NCI-H1436 treated with DMSO at 0.1 percent for 48 hours (cell line): ENCODE measurements around the gene BAZ2B.
A peak's percentile ranks its signal among the peaks of the same experiment; 100 is the strongest.
"Not testable (repeated sequence)": the region's sequence is repeated elsewhere in the genome, so short reads cannot be mapped to it uniquely, and the experiment has no call there.

Experiments
- DNase-seq: peaks from one replicate; lab custom pipeline; 2025; lab: John Stamatoyannopoulos, UW

BAZ2B gene

GRCh38 chr2:159409116-159409800, 207.1 kb downstream of the BAZ2B start:
- no peak for DNase-seq

- DNase-seq: no peak
Observed at GRCh38 chr2:159402790-159403189, 213.6 kb downstream of the BAZ2B start.

GRCh38 chr2:159402160-159402559, 214.2 kb downstream of the BAZ2B start:
- not testable (repeated sequence) for DNase-seq

- DNase-seq: peak; percentile 20
Observed at GRCh38 chr2:159399716-159400415, 216.5 kb downstream of the BAZ2B start.

- no peak for DNase-seq
Observed at GRCh38 chr2:159396799-159397198, 219.5 kb downstream of the BAZ2B start.

- no peak for DNase-seq
Observed at GRCh38 chr2:159382447-159383028, 233.8 kb downstream of the BAZ2B start.

GRCh38 chr2:159381574-159381973, 234.8 kb downstream of the BAZ2B start:
- DNase-seq: no peak

- no peak for DNase-seq
Observed at GRCh38 chr2:159380685-159381239, 235.6 kb downstream of the BAZ2B start.

GRCh38 chr2:159379181-159379580, 237.2 kb downstream of the BAZ2B start:
- no peak for DNase-seq

- DNase-seq: no peak
Observed at GRCh38 chr2:159375241-159375640, 241.1 kb downstream of the BAZ2B start.

- DNase-seq: no peak
Observed at GRCh38 chr2:159371506-159371905, 244.8 kb downstream of the BAZ2B start.

- DNase-seq: no peak
Observed at GRCh38 chr2:159366538-159366937, 249.8 kb downstream of the BAZ2B start.

GRCh38 chr2:159362816-159363251, 253.5 kb downstream of the BAZ2B start:
- DNase-seq: no peak

GRCh38 chr2:159362094-159362493, 254.3 kb downstream of the BAZ2B start:
- no peak for DNase-seq

- DNase-seq: not testable (repeated sequence)
Observed at GRCh38 chr2:159361603-159362002, 254.7 kb downstream of the BAZ2B start.

- no peak for DNase-seq
Observed at GRCh38 chr2:159356053-159356554, 260.2 kb downstream of the BAZ2B start.

- DNase-seq: no peak
Observed at GRCh38 chr2:159351977-159352376, 264.4 kb downstream of the BAZ2B start.

- DNase-seq: no peak
Observed at GRCh38 chr2:159349674-159350299, 266.6 kb downstream of the BAZ2B start.

GRCh38 chr2:159326569-159327255, 289.6 kb downstream of the BAZ2B start:
- DNase-seq: no peak

- DNase-seq: no peak
Observed at GRCh38 chr2:159322419-159322818, 293.9 kb downstream of the BAZ2B start.

- no peak for DNase-seq
Observed at GRCh38 chr2:159317392-159318088, 298.8 kb downstream of the BAZ2B start.
